Measurements from ENCODE around the gene ZNF217.

DNA sequence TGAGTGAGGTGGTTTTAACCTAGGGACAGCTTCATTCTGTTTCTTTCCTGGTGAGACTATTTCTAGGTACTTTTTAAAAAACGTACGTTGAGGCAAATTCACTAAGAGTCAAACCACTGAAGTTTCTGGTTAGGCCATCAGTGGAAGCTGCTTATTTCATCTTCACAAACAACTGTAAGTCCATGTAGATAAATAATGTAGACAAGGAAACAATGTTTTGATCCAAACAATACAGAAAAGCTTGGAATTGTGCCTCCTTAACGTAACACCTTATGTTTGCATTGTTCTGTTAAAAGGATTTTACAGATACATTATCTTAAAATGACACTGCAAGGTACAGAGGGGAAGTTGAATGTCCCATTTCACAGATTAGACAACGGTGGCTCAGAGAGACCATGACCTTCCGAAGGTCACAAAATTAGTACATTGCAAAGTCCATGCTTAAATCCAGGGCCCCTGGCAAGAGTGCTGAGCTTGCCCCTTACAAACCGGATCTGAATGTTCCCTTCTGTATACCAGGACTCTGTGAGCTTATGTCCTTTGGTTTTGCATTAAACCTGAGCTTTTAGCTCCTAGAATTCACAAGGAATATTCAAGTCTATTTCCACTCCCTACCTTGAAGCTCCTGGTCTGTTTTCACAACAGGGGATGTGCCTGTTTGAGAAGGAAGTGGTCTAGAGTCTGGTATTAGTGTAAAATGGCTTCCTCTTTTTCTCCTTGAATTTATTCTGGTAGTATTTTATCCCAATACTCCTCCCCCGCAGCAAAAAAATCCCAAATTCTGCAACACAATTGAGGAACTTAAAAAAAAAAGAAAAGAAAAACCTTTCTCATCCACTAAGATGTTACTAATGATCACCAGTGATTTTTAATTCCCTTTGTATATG is 28.9 kb upstream of the ZNF217 start:
- TF ChIP-seq, protein P1, sequence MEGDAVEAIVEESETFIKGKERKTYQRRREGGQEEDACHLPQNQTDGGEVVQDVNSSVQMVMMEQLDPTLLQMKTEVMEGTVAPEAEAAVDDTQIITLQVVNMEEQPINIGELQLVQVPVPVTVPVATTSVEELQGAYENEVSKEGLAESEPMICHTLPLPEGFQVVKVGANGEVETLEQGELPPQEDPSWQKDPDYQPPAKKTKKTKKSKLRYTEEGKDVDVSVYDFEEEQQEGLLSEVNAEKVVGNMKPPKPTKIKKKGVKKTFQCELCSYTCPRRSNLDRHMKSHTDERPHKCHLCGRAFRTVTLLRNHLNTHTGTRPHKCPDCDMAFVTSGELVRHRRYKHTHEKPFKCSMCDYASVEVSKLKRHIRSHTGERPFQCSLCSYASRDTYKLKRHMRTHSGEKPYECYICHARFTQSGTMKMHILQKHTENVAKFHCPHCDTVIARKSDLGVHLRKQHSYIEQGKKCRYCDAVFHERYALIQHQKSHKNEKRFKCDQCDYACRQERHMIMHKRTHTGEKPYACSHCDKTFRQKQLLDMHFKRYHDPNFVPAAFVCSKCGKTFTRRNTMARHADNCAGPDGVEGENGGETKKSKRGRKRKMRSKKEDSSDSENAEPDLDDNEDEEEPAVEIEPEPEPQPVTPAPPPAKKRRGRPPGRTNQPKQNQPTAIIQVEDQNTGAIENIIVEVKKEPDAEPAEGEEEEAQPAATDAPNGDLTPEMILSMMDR (IDR thresholded peaks at IDR 0.05), result no peak
- TF ChIP-seq POLR2A (IDR thresholded peaks at IDR 0.05) (no peak), POLR2AphosphoS5 (IDR thresholded peaks at IDR 0.05) (no peak)

Measured in gastroesophageal sphincter (tissue), 3 donors.